Rectal smooth muscle tissue (tissue), 1 donor: Measurements from ENCODE around the gene MRPL12.

Experiments
- H3K27ac ChIP-seq: one replicate; pipeline ENCODE4 v1.7.0; 2013; ENCODE audit warnings: low read depth, low read length, inconsistent platforms
- H3K27me3 ChIP-seq: one replicate; pipeline ENCODE4 v1.7.0; 2013; ENCODE audit warnings: low read length; ENCODE audit not compliant: control insufficient read depth, insufficient read depth
- H3K36me3 ChIP-seq: one replicate; pipeline ENCODE4 v1.7.0; 2013; ENCODE audit warnings: low read length; ENCODE audit not compliant: control insufficient read depth, insufficient read depth
- H3K4me1 ChIP-seq: one replicate; pipeline ENCODE4 v1.7.0; 2013; ENCODE audit warnings: low read length; ENCODE audit not compliant: control insufficient read depth, insufficient read depth
- H3K4me3 ChIP-seq: one replicate; pipeline ENCODE4 v1.7.0; 2013; ENCODE audit warnings: low read length
- H3K9ac ChIP-seq: one replicate; pipeline ENCODE4 v1.7.0; 2013; ENCODE audit warnings: low read length

MRPL12 gene

GRCh38 chr17:81708739-81709185, 5.6 kb downstream of the MRPL12 start:
- no peak overlapping the region for H3K27ac ChIP-seq
- peaks cover 4% of the 10 kb centered on the region for H3K36me3 ChIP-seq
- no peak overlapping the region for H3K4me3 ChIP-seq
- H3K27me3 ChIP-seq, result no peaks in the 10 kb centered on the region
- H3K9ac ChIP-seq, result no peak overlapping the region
- peaks cover 15% of the 10 kb centered on the region for H3K4me1 ChIP-seq

- Histone ChIP-seq H3K9ac (no peak overlapping the region), H3K4me1 (peaks cover 11% of the 10 kb centered on the region), H3K4me3 (peak overlapping the region; percentile 59), H3K36me3 (peaks cover 4% of the 10 kb centered on the region), H3K27me3 (no peaks in the 10 kb centered on the region), H3K27ac (no peak overlapping the region)
Observed at GRCh38 chr17:81710514-81711308, 7.5 kb downstream of the MRPL12 start.

DNA sequence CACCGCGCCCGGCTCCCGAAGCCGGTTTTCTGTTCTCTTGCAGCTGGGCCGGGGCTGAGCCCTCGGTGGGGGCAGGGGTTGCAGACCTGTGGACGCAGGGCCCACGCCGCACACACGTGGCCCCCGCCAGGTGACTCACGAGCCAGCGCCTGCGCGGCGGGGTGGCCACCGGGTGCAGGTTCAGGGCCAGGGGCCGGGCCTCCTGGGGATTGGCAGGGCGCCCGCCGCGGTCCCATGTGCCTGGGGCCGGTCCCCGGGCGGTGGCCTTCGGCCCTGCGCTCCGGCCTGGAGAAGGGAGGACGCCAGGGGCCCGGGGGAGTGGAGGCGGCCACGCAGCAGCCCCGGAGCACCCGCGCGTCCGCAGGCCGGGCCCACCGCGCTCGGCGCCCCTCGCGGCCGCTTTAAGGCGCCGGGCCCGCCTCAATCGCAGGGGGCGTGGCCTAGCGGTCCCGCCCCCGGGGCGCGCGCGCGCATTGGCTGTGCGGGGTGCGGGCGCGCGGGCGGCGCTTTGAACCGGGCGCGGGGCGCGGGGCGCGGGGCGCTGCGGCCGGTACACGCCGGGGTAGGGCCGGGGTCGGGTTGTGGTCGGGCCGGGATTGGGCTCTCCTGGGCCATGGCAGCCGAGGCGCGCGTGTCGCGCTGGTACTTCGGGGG, 8.8 kb downstream of the MRPL12 start, which contains the start of gene SLC25A10:
TSS of gene SLC25A10 (plus strand) at position 471 of the 654 bp plus-strand sequence. CDS start at position 614, 143 bp downstream.
- Histone ChIP-seq H3K36me3 (no peaks in the 10 kb centered on the region), H3K4me3 (peak within 1 kb of the TSS; percentile 75), H3K9ac (peak within 1 kb of the TSS; percentile 38), H3K27me3 (no peaks in the 10 kb centered on the region), H3K27ac (no peak within 1 kb of the TSS), H3K4me1 (peaks cover 11% of the 10 kb centered on the region)

DNA sequence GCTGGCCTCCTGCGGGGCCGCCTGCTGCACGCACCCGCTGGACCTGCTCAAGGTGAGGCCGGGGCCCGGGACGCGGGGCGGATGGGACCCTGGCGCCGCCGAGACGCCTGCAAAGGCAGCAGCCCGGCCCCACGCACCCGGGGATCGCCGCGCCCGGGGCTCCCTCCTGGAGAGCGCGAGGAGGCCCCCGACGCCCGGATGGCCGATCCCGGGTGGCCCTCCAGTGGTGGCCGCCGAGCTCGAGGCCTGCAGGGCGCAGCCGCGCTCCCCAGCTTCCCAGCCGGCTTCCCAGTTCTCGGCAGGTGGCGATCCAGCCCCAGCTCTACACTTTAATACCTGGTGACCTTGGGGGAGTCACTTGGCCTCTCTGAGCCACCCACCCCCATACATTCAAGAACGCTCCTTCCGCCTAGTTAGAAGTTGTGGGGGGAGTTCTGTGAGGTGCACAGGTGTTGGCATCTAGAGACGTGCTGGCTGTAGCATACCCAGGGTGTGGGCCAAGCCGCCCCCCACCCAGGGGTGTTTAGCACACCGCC, 9.4 kb downstream of the MRPL12 start:
- Histone ChIP-seq H3K36me3 (no peaks in the 10 kb centered on the region), H3K4me1 (peaks cover 11% of the 10 kb centered on the region), H3K27ac (no peak overlapping the region), H3K4me3 (peak overlapping the region; percentile 75), H3K27me3 (no peaks in the 10 kb centered on the region), H3K9ac (peak overlapping the region; percentile 38)

DNA sequence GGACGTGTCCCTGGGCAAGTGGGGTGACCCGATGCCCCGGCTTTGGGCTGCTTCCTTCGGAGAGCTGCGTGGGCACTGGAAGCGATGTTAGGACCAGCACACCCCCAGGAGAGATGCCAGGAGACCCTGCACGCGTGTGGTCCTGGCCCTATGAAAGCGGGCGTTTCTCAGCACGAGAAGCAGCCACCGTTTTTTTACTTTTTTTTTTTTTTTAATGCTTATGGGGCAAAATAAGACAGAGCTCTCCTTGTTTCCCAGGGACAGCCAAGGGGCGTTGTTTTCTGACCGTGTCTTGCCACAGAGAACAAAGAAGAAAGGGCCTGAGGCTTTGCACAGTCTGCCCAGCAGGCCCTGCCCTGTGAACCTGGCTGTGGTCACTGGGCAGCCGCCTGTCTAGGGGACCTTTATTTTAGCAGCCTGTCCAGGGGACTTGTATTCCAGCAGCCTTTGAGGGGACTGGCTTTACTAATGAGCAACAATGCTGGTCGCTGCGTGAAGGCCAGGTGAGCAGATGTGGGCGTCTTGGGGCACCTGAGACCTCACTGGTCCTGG, 9.9 kb downstream of the MRPL12 start:
- no peaks in the 10 kb centered on the region for H3K36me3 ChIP-seq
- H3K27ac ChIP-seq, result no peak overlapping the region
- peak overlapping the region; percentile 38 for H3K9ac ChIP-seq
- no peaks in the 10 kb centered on the region for H3K27me3 ChIP-seq
- peak overlapping the region; percentile 75 for H3K4me3 ChIP-seq
- peaks cover 11% of the 10 kb centered on the region for H3K4me1 ChIP-seq

DNA sequence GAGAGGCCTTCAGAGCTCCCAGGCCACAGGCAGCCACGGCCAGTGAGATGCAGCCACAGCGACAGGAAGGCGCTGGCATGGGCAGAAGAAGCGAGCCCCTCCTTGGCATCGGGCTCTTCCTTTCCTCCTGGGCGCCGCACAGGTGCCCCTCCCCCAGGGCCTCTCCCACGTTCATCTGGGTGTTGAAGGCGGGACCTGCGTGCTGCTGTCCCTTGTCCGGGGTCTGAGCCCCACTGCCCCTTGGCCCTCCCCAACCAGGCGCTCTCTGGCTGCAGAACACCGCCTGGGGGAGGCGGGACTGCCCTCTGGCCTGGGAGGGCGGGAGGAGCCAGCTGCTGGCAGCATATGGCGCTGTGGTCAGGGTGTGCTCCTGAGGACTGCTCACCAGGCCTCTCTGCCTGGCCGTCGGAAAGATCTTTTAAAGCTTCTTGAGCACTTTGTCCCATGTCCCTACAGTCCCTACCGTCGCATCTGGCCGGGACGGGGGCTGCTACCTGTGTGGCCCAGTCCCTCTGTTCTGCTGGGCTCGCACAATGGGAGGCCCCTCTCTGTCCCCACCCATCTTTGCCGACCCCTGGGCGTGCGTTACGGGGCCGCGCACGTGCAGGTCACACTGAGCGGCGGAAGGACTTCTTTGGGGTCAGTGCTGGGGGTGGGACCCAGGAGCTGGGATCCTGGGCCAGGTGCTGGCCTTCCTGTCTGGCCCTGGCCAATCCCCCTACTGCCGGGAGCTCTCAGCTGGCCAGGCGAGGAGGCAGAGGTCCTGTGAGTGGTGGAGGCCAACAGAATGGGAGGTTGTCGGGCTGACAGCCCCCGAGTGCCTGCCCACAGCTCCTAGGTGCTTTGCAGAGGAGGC, 10.6 kb downstream of the MRPL12 start:
- Histone ChIP-seq H3K9ac (no peak overlapping the region), H3K4me3 (peak overlapping the region; percentile 75), H3K27ac (no peak overlapping the region), H3K4me1 (peaks cover 11% of the 10 kb centered on the region), H3K27me3 (no peaks in the 10 kb centered on the region), H3K36me3 (no peaks in the 10 kb centered on the region)

- Histone ChIP-seq H3K36me3 (no peaks in the 10 kb centered on the region), H3K4me3 (peak overlapping the region; percentile 27), H3K27ac (no peak overlapping the region), H3K4me1 (peaks cover 11% of the 10 kb centered on the region), H3K27me3 (no peaks in the 10 kb centered on the region), H3K9ac (no peak overlapping the region)
Observed at GRCh38 chr17:81714412-81715106, 11.4 kb downstream of the MRPL12 start.

DNA sequence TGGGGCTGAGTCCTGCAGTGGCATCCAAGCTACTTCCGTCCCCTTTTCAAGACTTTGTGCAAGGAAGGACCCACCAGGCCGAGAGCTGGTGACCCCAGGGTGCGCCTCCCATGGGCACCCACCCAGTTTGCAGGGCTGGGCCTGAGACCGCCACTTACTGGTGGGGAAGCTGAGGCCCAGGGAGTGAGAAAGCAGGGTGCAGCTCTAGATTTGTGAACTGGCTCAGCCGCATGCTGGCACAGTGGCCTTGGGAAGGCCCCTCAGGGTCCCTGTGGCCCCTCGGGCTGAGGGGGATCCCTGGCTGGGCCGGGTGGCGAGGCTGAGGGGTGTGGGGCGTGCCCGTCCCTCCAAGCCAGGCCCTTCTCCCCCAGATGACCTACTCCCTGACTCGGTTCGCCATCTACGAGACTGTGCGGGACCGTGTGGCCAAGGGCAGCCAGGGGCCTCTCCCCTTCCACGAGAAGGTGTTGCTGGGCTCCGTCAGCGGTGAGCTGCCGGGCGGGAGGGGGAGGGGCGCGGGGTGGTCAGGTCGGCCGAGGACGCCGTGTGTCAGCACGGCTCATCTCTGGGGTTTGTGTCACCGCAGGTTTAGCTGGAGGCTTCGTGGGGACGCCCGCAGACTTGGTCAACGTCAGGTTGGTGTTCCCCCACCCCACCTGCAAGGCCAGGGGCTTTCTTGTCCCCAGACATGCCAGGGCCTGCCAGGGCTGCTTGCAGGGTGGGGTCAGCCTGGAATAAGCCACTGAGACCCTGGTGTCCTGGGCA, 12.1 kb downstream of the MRPL12 start:
- H3K4me3 ChIP-seq, result no peak overlapping the region

GRCh38 chr17:81715872-81716673, 12.9 kb downstream of the MRPL12 start:
- no peaks in the 10 kb centered on the region for H3K27me3 ChIP-seq
- H3K27ac ChIP-seq, result no peak overlapping the region

More for the DNA sequence above, 12.1 kb downstream of the MRPL12 start:
- Histone ChIP-seq H3K9ac (no peak overlapping the region), H3K36me3 (no peaks in the 10 kb centered on the region), H3K27me3 (no peaks in the 10 kb centered on the region), H3K27ac (no peak overlapping the region), H3K4me1 (peaks cover 11% of the 10 kb centered on the region)

GRCh38 chr17:81716674-81716996, 13.5 kb downstream of the MRPL12 start:
- Histone ChIP-seq H3K27ac (no peak overlapping the region), H3K27me3 (no peaks in the 10 kb centered on the region), H3K4me3 (no peak overlapping the region), H3K9ac (no peak overlapping the region), H3K4me1 (peaks cover 4% of the 10 kb centered on the region), H3K36me3 (no peaks in the 10 kb centered on the region)

More at GRCh38 chr17:81715872-81716673, 12.9 kb downstream of the MRPL12 start:
- Histone ChIP-seq H3K4me1 (peaks cover 7% of the 10 kb centered on the region), H3K4me3 (no peak overlapping the region), H3K36me3 (no peaks in the 10 kb centered on the region), H3K9ac (no peak overlapping the region)
